ENCODE measurements around the gene CKMT2. TPM values are rescaled to one million over a fixed set of nuclear protein-coding genes. Genes with fewer than 3 reads are reported as not detected.

The CKMT2 gene
- total RNA-seq, 3 donors from 2014 or later, result 1.1 to 1.7 (median 1.6) TPM

DNA sequence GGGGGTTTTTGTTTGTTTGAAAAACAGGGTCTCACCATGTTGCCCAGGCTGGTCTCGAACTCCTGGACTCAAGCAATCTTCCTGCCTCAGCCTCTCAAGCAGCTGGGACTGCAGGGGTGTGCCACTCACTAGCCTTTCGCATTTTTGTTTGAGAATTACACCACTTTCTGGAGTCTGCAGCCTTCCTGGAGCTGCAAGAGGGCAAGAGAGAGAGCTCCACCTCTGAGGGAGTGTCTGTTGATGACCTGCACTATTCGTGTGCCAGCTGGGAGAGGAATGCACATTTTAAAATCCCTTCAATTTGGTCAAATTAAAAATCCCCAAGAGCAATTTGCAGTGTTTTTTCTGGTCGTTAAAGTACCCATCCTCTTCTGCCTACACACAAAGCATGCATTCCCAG, 5.0 kb upstream of the CKMT2 start:
- Histone ChIP-seq H3K4me3 (no peak overlapping the region), H3K36me3 (ENCODE audit: low read depth) (no peaks in the 10 kb centered on the region), H3K4me1 (ENCODE audit: low read depth) (peaks cover 2% of the 10 kb centered on the region), H3K9me3 (no peaks in the 10 kb centered on the region)
- intact Hi-C loops (cut with DNase I, micrococcal nuclease), result no loop called here
- TF ChIP-seq, protein P1, sequence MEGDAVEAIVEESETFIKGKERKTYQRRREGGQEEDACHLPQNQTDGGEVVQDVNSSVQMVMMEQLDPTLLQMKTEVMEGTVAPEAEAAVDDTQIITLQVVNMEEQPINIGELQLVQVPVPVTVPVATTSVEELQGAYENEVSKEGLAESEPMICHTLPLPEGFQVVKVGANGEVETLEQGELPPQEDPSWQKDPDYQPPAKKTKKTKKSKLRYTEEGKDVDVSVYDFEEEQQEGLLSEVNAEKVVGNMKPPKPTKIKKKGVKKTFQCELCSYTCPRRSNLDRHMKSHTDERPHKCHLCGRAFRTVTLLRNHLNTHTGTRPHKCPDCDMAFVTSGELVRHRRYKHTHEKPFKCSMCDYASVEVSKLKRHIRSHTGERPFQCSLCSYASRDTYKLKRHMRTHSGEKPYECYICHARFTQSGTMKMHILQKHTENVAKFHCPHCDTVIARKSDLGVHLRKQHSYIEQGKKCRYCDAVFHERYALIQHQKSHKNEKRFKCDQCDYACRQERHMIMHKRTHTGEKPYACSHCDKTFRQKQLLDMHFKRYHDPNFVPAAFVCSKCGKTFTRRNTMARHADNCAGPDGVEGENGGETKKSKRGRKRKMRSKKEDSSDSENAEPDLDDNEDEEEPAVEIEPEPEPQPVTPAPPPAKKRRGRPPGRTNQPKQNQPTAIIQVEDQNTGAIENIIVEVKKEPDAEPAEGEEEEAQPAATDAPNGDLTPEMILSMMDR (IDR thresholded peaks at IDR 0.05), result no peak
- no peak for DNase-seq
- ATAC-seq, result no peak

DNA sequence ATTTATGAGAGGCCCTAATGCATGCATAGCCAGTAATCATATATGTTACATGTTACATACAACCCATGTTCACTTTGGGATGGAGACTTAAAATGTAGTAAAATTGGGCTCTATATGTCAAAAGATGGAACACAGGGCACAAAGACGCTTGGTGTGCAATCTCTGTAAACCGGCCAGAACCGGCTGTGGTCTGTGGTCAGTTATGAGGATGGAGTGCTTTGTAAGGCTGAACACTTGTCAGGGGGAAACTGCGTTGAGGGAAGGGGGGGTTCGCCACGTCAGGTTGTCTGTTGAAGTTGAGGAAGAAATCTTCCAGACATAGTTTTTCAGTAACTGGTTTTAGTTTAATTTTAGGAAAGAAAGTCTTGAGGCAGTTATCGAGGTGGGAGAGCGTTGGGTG, 2.7 kb upstream of the CKMT2 start:
- TF ChIP-seq, protein P1 (IDR thresholded peaks at IDR 0.05), result no peak
- peaks cover 7% of the 10 kb centered on the region for H3K4me1 ChIP-seq (ENCODE audit: low read depth)
- intact Hi-C loops (cut with DNase I, micrococcal nuclease), result no loop called here
- H3K4me3 ChIP-seq, result no peak overlapping the region
- no peak for DNase-seq
- no peak for ATAC-seq
- H3K36me3 ChIP-seq (ENCODE audit: low read depth), result no peaks in the 10 kb centered on the region
- H3K9me3 ChIP-seq, result no peaks in the 10 kb centered on the region

DNA sequence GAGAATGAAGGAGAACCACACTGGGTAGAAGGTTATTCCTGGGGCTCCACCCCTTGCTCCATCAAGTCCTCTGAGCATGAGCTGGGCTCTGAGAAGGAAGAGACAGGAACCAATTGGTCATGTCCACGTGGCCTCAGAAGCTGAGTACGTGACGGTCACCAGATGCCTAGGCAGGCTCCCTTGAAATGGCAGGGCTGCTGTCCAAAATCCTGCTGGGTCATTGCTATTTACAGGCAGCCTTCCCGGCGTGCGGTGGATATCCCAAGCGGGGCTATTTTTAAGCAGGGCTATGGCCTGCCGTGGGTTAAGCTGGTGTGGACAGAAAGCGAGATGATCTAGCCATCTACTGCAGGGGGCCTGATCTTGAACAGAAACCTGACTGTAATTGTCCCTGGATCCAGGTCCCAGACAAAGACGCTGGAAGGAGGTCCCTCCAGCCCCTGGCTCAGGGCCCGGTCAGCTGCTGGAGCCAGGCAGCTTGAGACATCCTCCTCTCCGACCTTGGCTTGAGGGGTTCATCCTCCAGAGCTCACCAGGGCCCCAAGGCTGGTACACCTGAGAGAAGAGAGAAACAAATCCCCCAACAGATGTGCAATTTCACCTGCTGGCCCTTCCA, 550 bp upstream of the CKMT2 start:
- Histone ChIP-seq H3K36me3 (ENCODE audit: low read depth) (no peaks in the 10 kb centered on the region), H3K4me3 (no peak overlapping the region), H3K9me3 (no peaks in the 10 kb centered on the region), H3K4me1 (ENCODE audit: low read depth) (peaks cover 7% of the 10 kb centered on the region)
- no peak for ATAC-seq
- intact Hi-C loops (cut with DNase I, micrococcal nuclease), result no loop called here
- peak in 1 of 3 donors; percentile 7 for DNase-seq
- TF ChIP-seq, protein P1 (IDR thresholded peaks at IDR 0.05), result no peak

DNA sequence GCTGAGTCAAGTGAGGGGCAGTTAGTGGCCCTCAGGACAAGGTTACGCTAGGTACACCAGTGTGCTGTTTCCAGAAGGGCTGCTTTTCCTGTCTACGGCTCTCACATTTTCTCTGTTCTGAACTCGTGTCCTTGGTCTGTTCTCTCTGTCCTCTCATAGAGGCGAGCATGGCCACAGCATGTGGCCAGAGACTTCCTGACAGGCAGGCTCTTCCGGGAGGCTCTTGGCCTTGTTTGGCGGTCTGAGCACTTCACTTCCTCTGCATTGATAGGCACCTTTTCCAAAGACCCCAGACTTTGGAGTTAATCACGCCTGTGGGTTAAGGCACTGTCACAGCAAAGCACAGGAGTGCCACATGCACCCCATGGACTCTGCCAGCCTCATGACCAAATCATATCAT, 1.2 kb downstream of the CKMT2 start:
- no peak for ATAC-seq

DNA sequence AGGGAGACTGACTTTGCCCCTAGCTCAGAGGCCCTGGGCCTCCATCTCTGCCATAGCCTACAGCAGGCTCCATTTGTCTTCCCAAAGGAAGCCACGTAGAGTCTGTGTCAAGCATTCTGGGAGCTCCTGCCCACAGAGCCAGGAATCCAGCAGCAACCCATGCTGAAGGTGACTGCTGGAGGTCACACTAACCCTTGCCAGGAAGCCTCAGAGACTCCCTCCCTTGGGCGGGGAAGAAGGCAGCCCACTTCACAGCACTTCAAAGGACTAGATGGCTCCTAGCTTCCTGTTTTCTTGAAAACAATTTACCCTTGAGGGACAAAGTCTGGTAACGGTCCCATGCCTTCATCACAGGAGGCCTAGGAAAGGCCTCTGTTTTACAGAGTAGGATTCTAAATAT, 1.7 kb downstream of the CKMT2 start:
- H3K36me3 ChIP-seq (ENCODE audit: low read depth), result no peaks in the 10 kb centered on the region
- H3K4me3 ChIP-seq, result no peak overlapping the region
- TF ChIP-seq, protein P1 (IDR thresholded peaks at IDR 0.05), result no peak
- DNase-seq, result no peak
- H3K4me1 ChIP-seq (ENCODE audit: low read depth), result peaks cover 7% of the 10 kb centered on the region
- intact Hi-C loops (cut with DNase I, micrococcal nuclease), result no loop called here
- no peaks in the 10 kb centered on the region for H3K9me3 ChIP-seq
- ATAC-seq, result no peak

More for the DNA sequence above, 1.2 kb downstream of the CKMT2 start:
- TF ChIP-seq, protein P1 (IDR thresholded peaks at IDR 0.05), result no peak
- no peak overlapping the region for H3K4me3 ChIP-seq
- no peaks in the 10 kb centered on the region for H3K36me3 ChIP-seq (ENCODE audit: low read depth)
- DNase-seq, result no peak
- H3K4me1 ChIP-seq (ENCODE audit: low read depth), result peaks cover 7% of the 10 kb centered on the region
- intact Hi-C loops (cut with DNase I, micrococcal nuclease), result no loop called here
- no peaks in the 10 kb centered on the region for H3K9me3 ChIP-seq
